Nephron (organoid): ENCODE data around the gene TBC1D24.
A peak's percentile ranks its signal among the peaks of the same experiment; 100 is the strongest.
"Not testable (repeated sequence)": the region's sequence is repeated elsewhere in the genome, so short reads cannot be mapped to it uniquely, and the experiment has no call there.

Experiments
- H3K27ac Mint-ChIP-seq, 3 experiments: 2 replicates each; pipeline ENCODE4 v1.8.0; 2020; ENCODE audit warnings: mixed read lengths in 3 of 3, mild to moderate bottlenecking in 2 of 3, moderate library complexity in 1 of 3
- H3K27me3 Mint-ChIP-seq: 2 replicates; pipeline ENCODE4 v1.8.0; 2021; ENCODE audit warnings: low read depth, mild to moderate bottlenecking, moderate library complexity, mixed read lengths
- H3K36me3 Mint-ChIP-seq: 2 replicates; pipeline ENCODE4 v1.8.0; 2020; ENCODE audit warnings: low read depth, mixed read lengths
- H3K4me1 Mint-ChIP-seq: 2 replicates; pipeline ENCODE4 v1.8.0; 2020; ENCODE audit warnings: mixed read lengths
- H3K4me3 Mint-ChIP-seq, 3 experiments: 2 replicates each; pipeline ENCODE4 v1.8.0; 2020; ENCODE audit warnings: mild to moderate bottlenecking in 3 of 3, mixed read lengths in 3 of 3, moderate library complexity in 2 of 3
- H3K9me3 Mint-ChIP-seq: 2 replicates; pipeline ENCODE4 v1.8.0; 2020; ENCODE audit warnings: mixed read lengths
- TF ChIP-seq, protein P1 (sequence below), 3 experiments: fragments of 200-600 bp; sonication (generic); IDR thresholded peaks; one replicate each; pipeline ENCODE4 v1.5.0; 2021; ENCODE audit warnings: antibody characterized with exemption in 3 of 3; ENCODE audit not compliant: unreplicated experiment in 3 of 3

TBC1D24 gene

GRCh38 chr16:2476345-2476720 is 1.4 kb downstream of the TBC1D24 start:
- H3K4me3 Mint-ChIP-seq, result peak overlapping the region; percentile 76 to 85 (median 85)
- TF ChIP-seq, protein P1, sequence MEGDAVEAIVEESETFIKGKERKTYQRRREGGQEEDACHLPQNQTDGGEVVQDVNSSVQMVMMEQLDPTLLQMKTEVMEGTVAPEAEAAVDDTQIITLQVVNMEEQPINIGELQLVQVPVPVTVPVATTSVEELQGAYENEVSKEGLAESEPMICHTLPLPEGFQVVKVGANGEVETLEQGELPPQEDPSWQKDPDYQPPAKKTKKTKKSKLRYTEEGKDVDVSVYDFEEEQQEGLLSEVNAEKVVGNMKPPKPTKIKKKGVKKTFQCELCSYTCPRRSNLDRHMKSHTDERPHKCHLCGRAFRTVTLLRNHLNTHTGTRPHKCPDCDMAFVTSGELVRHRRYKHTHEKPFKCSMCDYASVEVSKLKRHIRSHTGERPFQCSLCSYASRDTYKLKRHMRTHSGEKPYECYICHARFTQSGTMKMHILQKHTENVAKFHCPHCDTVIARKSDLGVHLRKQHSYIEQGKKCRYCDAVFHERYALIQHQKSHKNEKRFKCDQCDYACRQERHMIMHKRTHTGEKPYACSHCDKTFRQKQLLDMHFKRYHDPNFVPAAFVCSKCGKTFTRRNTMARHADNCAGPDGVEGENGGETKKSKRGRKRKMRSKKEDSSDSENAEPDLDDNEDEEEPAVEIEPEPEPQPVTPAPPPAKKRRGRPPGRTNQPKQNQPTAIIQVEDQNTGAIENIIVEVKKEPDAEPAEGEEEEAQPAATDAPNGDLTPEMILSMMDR (IDR thresholded peaks at IDR 0.05; ENCODE audit: unreplicated experiment in 3 of 3), result no peak

GRCh38 chr16:2476741-2477140 is 1.8 kb downstream of the TBC1D24 start:
- no peaks in the 10 kb centered on the region for H3K9me3 Mint-ChIP-seq
- peaks cover 9% of the 10 kb centered on the region for H3K27me3 Mint-ChIP-seq
- TF ChIP-seq, protein P1 (IDR thresholded peaks at IDR 0.05; ENCODE audit: unreplicated experiment in 3 of 3), result no peak

More at GRCh38 chr16:2476345-2476720, 1.4 kb downstream of the TBC1D24 start:
- peak overlapping the region in 2 of 3 experiments; percentile 73 to 82 for H3K27ac Mint-ChIP-seq
- peaks cover 9% of the 10 kb centered on the region for H3K27me3 Mint-ChIP-seq
- no peaks in the 10 kb centered on the region for H3K36me3 Mint-ChIP-seq
- H3K4me1 Mint-ChIP-seq, result peaks cover 25% of the 10 kb centered on the region
- no peaks in the 10 kb centered on the region for H3K9me3 Mint-ChIP-seq

GRCh38 chr16:2477327-2477726 is 2.4 kb downstream of the TBC1D24 start:
- Mint-ChIP-seq H3K4me3 (peak overlapping the region; percentile 49 to 85 (median 85)), H3K4me1 (peaks cover 34% of the 10 kb centered on the region), H3K27me3 (peaks cover 9% of the 10 kb centered on the region), H3K27ac (peak overlapping the region in 2 of 3 experiments; percentile 46 to 82), H3K9me3 (no peaks in the 10 kb centered on the region), H3K36me3 (no peaks in the 10 kb centered on the region)
- TF ChIP-seq, protein P1 (IDR thresholded peaks at IDR 0.05; ENCODE audit: unreplicated experiment in 3 of 3), result no peak

More at GRCh38 chr16:2476741-2477140, 1.8 kb downstream of the TBC1D24 start:
- Mint-ChIP-seq H3K4me1 (peaks cover 28% of the 10 kb centered on the region), H3K36me3 (no peaks in the 10 kb centered on the region), H3K27ac (peak overlapping the region in 2 of 3 experiments; percentile 73 to 82), H3K4me3 (peak overlapping the region; percentile 76 to 85 (median 85))

DNA sequence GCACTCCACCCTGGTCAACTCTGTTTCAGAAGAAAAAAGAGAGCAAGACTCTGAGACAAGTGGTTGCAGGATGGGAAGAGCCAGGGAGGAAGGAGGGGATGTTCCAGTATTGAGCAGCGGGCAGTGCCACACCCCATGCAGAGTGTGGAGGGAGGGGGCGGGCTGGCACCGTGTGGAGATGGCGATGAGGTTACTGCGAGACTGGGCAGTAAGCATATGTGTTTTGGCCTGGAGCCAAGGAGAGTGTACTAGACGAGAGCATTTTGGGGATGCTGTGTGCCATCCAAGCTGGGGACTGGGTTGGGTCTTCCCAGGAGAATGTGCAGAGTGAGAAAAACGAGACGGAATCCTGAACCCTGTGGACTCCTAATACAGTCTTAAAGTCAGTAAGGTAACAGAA is 3.4 kb downstream of the TBC1D24 start:
- Mint-ChIP-seq H3K27ac (peak overlapping the region in 1 of 3 experiments; percentile 17), H3K9me3 (no peaks in the 10 kb centered on the region), H3K4me1 (peaks cover 40% of the 10 kb centered on the region), H3K36me3 (no peaks in the 10 kb centered on the region), H3K4me3 (no peak overlapping the region), H3K27me3 (peaks cover 9% of the 10 kb centered on the region)
- TF ChIP-seq, protein P1 (IDR thresholded peaks at IDR 0.05; ENCODE audit: unreplicated experiment in 3 of 3), result no peak

GRCh38 chr16:2479996-2480395 is 5.1 kb downstream of the TBC1D24 start:
- H3K9me3 Mint-ChIP-seq, H3K36me3 Mint-ChIP-seq, H3K27me3 Mint-ChIP-seq, H3K27ac Mint-ChIP-seq: not testable (repeated sequence)
- H3K4me1 Mint-ChIP-seq, result peaks cover 56% of the 10 kb centered on the region
- H3K4me3 Mint-ChIP-seq, result peak overlapping the region in 1 of 3 experiments; percentile 50

DNA sequence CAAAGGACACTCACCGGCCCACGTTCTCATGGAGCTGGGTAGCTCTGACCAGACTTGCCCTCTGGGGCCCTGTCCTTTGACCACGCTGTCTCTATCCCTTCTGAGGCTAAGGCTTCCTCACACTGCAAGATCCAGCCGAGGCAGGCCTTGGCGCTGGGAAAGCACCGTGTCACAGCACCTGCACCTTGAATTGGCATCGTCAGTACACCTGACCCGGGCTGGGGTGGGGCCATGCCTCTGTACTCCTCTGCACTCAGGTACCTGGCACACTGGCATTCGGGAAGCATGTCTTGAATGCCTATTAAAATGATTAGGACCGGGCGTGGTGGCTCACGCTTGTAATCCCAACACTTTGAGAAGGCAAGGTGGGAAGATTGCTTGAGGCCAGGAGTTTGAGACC is 6.0 kb downstream of the TBC1D24 start:
- Mint-ChIP-seq H3K27ac (no peak overlapping the region), H3K4me3 (no peak overlapping the region), H3K27me3 (peaks cover 7% of the 10 kb centered on the region), H3K36me3 (no peaks in the 10 kb centered on the region), H3K9me3 (no peaks in the 10 kb centered on the region), H3K4me1 (peaks cover 61% of the 10 kb centered on the region)
- TF ChIP-seq, protein P1 (IDR thresholded peaks at IDR 0.05; ENCODE audit: unreplicated experiment in 3 of 3), result no peak
